Measurements from ENCODE around the gene ENO2.
A peak's percentile ranks its signal among the peaks of the same experiment; 100 is the strongest.

The ENO2 gene

GRCh38 chr12:6953442-6954315 lies 39.3 kb downstream of the ENO2 start:
- no peaks in the 10 kb centered on the region for H3K79me2 ChIP-seq (ENCODE audit: control insufficient read depth, insufficient read depth, low read length)
- no peak overlapping the region for H3K4me2 ChIP-seq (ENCODE audit: low read length)
- H3K18ac ChIP-seq (ENCODE audit: low read length) = no peak overlapping the region
- H3K4me1 ChIP-seq (ENCODE audit: control insufficient read depth, low read depth, low read length) = no peaks in the 10 kb centered on the region
- H4K5ac ChIP-seq (ENCODE audit: low read length) = no peak overlapping the region
- no peak overlapping the region for H3K23ac ChIP-seq (ENCODE audit: low read length)
- H3K36me3 ChIP-seq (ENCODE audit: control insufficient read depth, insufficient read depth, low read length) = no peaks in the 10 kb centered on the region
- no peak overlapping the region for H2BK120ac ChIP-seq (ENCODE audit: low read depth, low read length)
- H2BK15ac ChIP-seq (replicated peaks; ENCODE audit: low read depth) = no peak overlapping the region
- DNase-seq = no peak
- WGBS (ENCODE audit: extremely low coverage, insufficient coverage, low lambda C conversion rate) = no CpG with 5 or more reads among the region's 24 CpGs
- H3K79me1 ChIP-seq (ENCODE audit: low read length) = no peaks in the 10 kb centered on the region
- peak overlapping the region; percentile 3 for H3K9ac ChIP-seq (ENCODE audit: low read length)
- H3K4me3 ChIP-seq (ENCODE audit: low read length) = no peak overlapping the region
- no peak overlapping the region for H2AK5ac ChIP-seq (ENCODE audit: low read length)
- no peak overlapping the region for H2BK5ac ChIP-seq (ENCODE audit: low read length)
- peak overlapping the region; percentile 18 for H3K56ac ChIP-seq (ENCODE audit: low read length)
- H3K27ac ChIP-seq (ENCODE audit: low read depth, low read length) = no peak overlapping the region
- H3K4ac ChIP-seq (ENCODE audit: low read depth, low read length) = no peak overlapping the region
- H4K8ac ChIP-seq (ENCODE audit: low read depth, low read length) = no peak overlapping the region
- H3K27me3 ChIP-seq (ENCODE audit: insufficient read depth, low read length, poor library complexity) = no peaks in the 10 kb centered on the region

- Histone ChIP-seq H3K36me3 (ENCODE audit: control insufficient read depth, insufficient read depth, low read length) (no peaks in the 10 kb centered on the region), H3K4me3 (ENCODE audit: low read length) (no peak overlapping the region), H3K27me3 (ENCODE audit: insufficient read depth, low read length, poor library complexity) (no peaks in the 10 kb centered on the region), H3K4ac (ENCODE audit: low read depth, low read length) (no peak overlapping the region), H4K8ac (ENCODE audit: low read depth, low read length) (no peak overlapping the region), H2AK5ac (ENCODE audit: low read length) (no peak overlapping the region), H3K27ac (ENCODE audit: low read depth, low read length) (no peak overlapping the region), H3K4me2 (ENCODE audit: low read length) (no peak overlapping the region), H3K79me2 (ENCODE audit: control insufficient read depth, insufficient read depth, low read length) (no peaks in the 10 kb centered on the region), H3K56ac (ENCODE audit: low read length) (peak overlapping the region; percentile 25), H2BK120ac (ENCODE audit: low read depth, low read length) (no peak overlapping the region), H2BK5ac (ENCODE audit: low read length) (no peak overlapping the region), H3K23ac (ENCODE audit: low read length) (no peak overlapping the region), H4K5ac (ENCODE audit: low read length) (no peak overlapping the region), H2BK15ac (replicated peaks; ENCODE audit: low read depth) (no peak overlapping the region), H3K18ac (ENCODE audit: low read length) (no peak overlapping the region), H3K4me1 (ENCODE audit: control insufficient read depth, low read depth, low read length) (no peaks in the 10 kb centered on the region), H3K9ac (ENCODE audit: low read length) (no peak overlapping the region), H3K79me1 (ENCODE audit: low read length) (no peaks in the 10 kb centered on the region)
- no peak for DNase-seq
- no CpG with 5 or more reads among the region's 21 CpGs for WGBS (ENCODE audit: extremely low coverage, insufficient coverage, low lambda C conversion rate)
These were observed 40.1 kb downstream of the ENO2 start for GRCh38 chr12:6954316-6955107.

GRCh38 chr12:6955108-6956020 lies 41.0 kb downstream of the ENO2 start:
- no peak overlapping the region for H3K4me3 ChIP-seq (ENCODE audit: low read length)
- no peak overlapping the region for H4K5ac ChIP-seq (ENCODE audit: low read length)
- H3K18ac ChIP-seq (ENCODE audit: low read length) = no peak overlapping the region
- no peak overlapping the region for H3K4ac ChIP-seq (ENCODE audit: low read depth, low read length)
- H4K8ac ChIP-seq (ENCODE audit: low read depth, low read length) = no peak overlapping the region
- H2BK5ac ChIP-seq (ENCODE audit: low read length) = no peak overlapping the region
- DNase-seq = no peak
- H3K79me1 ChIP-seq (ENCODE audit: low read length) = no peaks in the 10 kb centered on the region
- no peak overlapping the region for H2AK5ac ChIP-seq (ENCODE audit: low read length)
- H3K36me3 ChIP-seq (ENCODE audit: control insufficient read depth, insufficient read depth, low read length) = no peaks in the 10 kb centered on the region
- no peak overlapping the region for H3K23ac ChIP-seq (ENCODE audit: low read length)
- H3K56ac ChIP-seq (ENCODE audit: low read length) = no peak overlapping the region
- no peak overlapping the region for H2BK120ac ChIP-seq (ENCODE audit: low read depth, low read length)
- no peak overlapping the region for H3K27ac ChIP-seq (ENCODE audit: low read depth, low read length)
- no peak overlapping the region for H3K9ac ChIP-seq (ENCODE audit: low read length)
- no peaks in the 10 kb centered on the region for H3K4me1 ChIP-seq (ENCODE audit: control insufficient read depth, low read depth, low read length)
- no peak overlapping the region for H2BK15ac ChIP-seq (replicated peaks; ENCODE audit: low read depth)
- WGBS (ENCODE audit: extremely low coverage, insufficient coverage, low lambda C conversion rate) = no CpG with 5 or more reads among the region's 22 CpGs
- H3K27me3 ChIP-seq (ENCODE audit: insufficient read depth, low read length, poor library complexity) = no peaks in the 10 kb centered on the region
- no peaks in the 10 kb centered on the region for H3K79me2 ChIP-seq (ENCODE audit: control insufficient read depth, insufficient read depth, low read length)
- no peak overlapping the region for H3K4me2 ChIP-seq (ENCODE audit: low read length)

GRCh38 chr12:6956021-6956727 lies 41.8 kb downstream of the ENO2 start:
- H3K18ac ChIP-seq (ENCODE audit: low read length) = no peak overlapping the region
- no peak overlapping the region for H3K4ac ChIP-seq (ENCODE audit: low read depth, low read length)
- no peak overlapping the region for H3K9ac ChIP-seq (ENCODE audit: low read length)
- H3K4me2 ChIP-seq (ENCODE audit: low read length) = no peak overlapping the region
- H3K79me2 ChIP-seq (ENCODE audit: control insufficient read depth, insufficient read depth, low read length) = no peaks in the 10 kb centered on the region
- H3K4me1 ChIP-seq (ENCODE audit: control insufficient read depth, low read depth, low read length) = peaks cover under 1% of the 10 kb centered on the region
- no peak overlapping the region for H2BK15ac ChIP-seq (replicated peaks; ENCODE audit: low read depth)
- DNase-seq = no peak
- no CpG with 5 or more reads among the region's 28 CpGs for WGBS (ENCODE audit: extremely low coverage, insufficient coverage, low lambda C conversion rate)
- H4K5ac ChIP-seq (ENCODE audit: low read length) = no peak overlapping the region
- no peak overlapping the region for H3K56ac ChIP-seq (ENCODE audit: low read length)
- no peaks in the 10 kb centered on the region for H3K27me3 ChIP-seq (ENCODE audit: insufficient read depth, low read length, poor library complexity)
- H3K23ac ChIP-seq (ENCODE audit: low read length) = no peak overlapping the region
- H4K8ac ChIP-seq (ENCODE audit: low read depth, low read length) = no peak overlapping the region
- H3K4me3 ChIP-seq (ENCODE audit: low read length) = no peak overlapping the region
- no peak overlapping the region for H2AK5ac ChIP-seq (ENCODE audit: low read length)
- H2BK5ac ChIP-seq (ENCODE audit: low read length) = no peak overlapping the region
- H3K79me1 ChIP-seq (ENCODE audit: low read length) = no peaks in the 10 kb centered on the region
- no peak overlapping the region for H2BK120ac ChIP-seq (ENCODE audit: low read depth, low read length)
- H3K27ac ChIP-seq (ENCODE audit: low read depth, low read length) = no peak overlapping the region
- H3K36me3 ChIP-seq (ENCODE audit: control insufficient read depth, insufficient read depth, low read length) = no peaks in the 10 kb centered on the region

GRCh38 chr12:6957151-6957701 lies 42.8 kb downstream of the ENO2 start:
- H4K5ac ChIP-seq (ENCODE audit: low read length) = no peak overlapping the region
- no peak overlapping the region for H3K56ac ChIP-seq (ENCODE audit: low read length)
- no peak overlapping the region for H2BK120ac ChIP-seq (ENCODE audit: low read depth, low read length)
- H2BK5ac ChIP-seq (ENCODE audit: low read length) = no peak overlapping the region
- no peaks in the 10 kb centered on the region for H3K79me1 ChIP-seq (ENCODE audit: low read length)
- H3K4me1 ChIP-seq (ENCODE audit: control insufficient read depth, low read depth, low read length) = peaks cover 6% of the 10 kb centered on the region
- no peaks in the 10 kb centered on the region for H3K27me3 ChIP-seq (ENCODE audit: insufficient read depth, low read length, poor library complexity)
- WGBS (ENCODE audit: extremely low coverage, insufficient coverage, low lambda C conversion rate) = no CpG with 5 or more reads among the region's 20 CpGs
- H3K4me2 ChIP-seq (ENCODE audit: low read length) = no peak overlapping the region
- H3K4ac ChIP-seq (ENCODE audit: low read depth, low read length) = no peak overlapping the region
- no peak overlapping the region for H2AK5ac ChIP-seq (ENCODE audit: low read length)
- H4K8ac ChIP-seq (ENCODE audit: low read depth, low read length) = no peak overlapping the region
- no peaks in the 10 kb centered on the region for H3K36me3 ChIP-seq (ENCODE audit: control insufficient read depth, insufficient read depth, low read length)
- H3K79me2 ChIP-seq (ENCODE audit: control insufficient read depth, insufficient read depth, low read length) = no peaks in the 10 kb centered on the region
- H3K18ac ChIP-seq (ENCODE audit: low read length) = no peak overlapping the region
- H2BK15ac ChIP-seq (replicated peaks; ENCODE audit: low read depth) = no peak overlapping the region
- no peak for DNase-seq
- H3K9ac ChIP-seq (ENCODE audit: low read length) = no peak overlapping the region
- H3K27ac ChIP-seq (ENCODE audit: low read depth, low read length) = no peak overlapping the region
- no peak overlapping the region for H3K4me3 ChIP-seq (ENCODE audit: low read length)
- H3K23ac ChIP-seq (ENCODE audit: low read length) = no peak overlapping the region
